HG03558 (cell line): ENCODE results near the gene AMOT.

Source experiments
- ATAC-seq: cut with Tn5 transposase; IDR thresholded peaks from one replicate; pipeline ENCODE4 v1.9.1; 2021; ENCODE audit warnings: moderate number of reproducible peaks; ENCODE audit not compliant: unreplicated experiment; ENCODE audit errors: extremely low read depth

Gene AMOT

DNA sequence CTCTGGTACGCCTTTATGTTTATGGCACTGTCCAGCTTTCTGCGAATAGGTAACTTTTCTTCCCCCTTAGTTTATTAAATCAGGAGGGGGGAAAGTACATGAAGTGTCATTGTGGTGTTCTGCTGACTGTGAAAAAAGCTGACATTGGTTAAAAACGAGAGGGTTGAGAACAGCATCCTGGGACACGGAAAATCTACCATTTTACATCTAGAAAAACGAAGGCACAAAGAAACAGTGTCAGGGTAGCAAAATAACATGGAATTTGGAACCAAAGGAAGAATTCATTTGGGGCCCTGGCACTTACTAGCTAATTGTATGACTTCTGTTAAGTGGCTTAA is 1.2 kb upstream of the AMOT start:
- ATAC-seq: no peak

DNA sequence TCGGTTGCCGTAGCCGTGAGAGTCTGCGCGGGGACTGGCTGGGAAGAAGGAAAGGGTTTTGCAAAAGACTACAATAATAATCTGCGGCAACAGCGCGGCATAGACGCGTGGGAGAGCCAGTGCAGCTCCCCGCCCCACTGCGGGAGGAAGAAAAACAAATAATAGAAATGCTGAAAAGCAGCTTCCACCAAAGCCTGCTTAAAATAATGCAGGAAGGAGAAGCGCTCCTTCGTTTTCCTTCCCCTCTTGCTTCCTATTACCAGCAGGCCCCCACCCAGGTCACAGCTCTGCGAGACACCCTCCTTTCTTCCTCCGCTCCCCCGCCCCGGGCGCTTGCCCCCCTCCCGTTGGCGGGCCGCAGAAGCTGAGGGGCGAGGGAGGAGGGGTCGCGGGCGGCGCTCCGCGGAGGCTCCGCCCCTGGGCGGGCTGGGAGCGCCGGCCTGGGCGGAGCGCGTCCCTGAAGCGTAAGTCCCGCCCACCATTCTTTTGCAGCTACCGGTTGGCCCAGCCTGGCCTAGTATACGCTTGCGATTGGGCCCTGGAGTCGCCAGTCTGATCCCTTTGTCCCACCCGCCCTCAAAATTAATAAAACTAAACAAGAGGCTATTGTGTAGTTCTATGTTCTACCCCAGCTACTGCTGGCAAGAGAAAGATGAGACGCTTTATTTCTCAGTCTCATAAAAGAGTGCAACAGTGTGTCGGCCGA is 636 bp upstream of the AMOT start:
- ATAC-seq: peak; percentile 87

GRCh38 chrX:112839856-112840255 is 775 bp downstream of the AMOT start:
- no peak for ATAC-seq

DNA sequence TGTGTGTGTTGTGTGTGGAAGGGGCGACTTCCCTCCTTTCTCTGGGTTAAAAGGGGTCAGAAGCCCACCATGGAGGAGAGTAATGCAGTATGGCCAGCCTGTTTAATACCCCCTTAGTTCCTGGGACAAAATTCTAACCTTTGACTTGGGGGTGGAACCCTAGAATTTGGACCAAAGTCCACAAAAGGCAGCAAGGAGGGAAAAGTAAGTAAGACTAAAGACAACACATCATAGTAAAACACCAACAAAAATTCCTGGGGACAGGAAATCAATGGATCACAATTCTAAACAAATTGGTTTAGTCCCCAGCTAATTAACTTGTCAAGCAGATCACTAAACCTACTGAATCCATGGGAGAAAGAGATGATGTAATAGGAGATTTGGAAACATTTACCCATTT is 3.1 kb downstream of the AMOT start:
- ATAC-seq: no peak

DNA sequence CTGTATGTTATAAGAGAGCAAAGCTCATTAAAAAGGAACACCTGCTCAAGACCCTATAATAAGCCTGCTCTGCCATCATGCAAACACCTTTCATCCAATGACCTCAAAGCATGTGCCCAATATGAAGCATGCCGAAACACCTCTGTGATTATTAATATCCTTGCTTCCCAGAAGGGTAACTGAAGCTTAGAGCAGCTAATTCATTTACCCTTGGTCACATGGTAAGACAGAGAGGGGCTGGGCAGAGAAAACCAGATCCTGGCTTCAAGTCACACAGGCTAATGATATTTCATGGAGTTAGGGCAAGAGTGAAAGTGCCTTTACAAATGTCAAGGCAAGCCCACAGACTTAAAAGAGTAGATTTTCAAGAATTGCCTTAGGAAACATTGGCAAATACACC is 5.6 kb downstream of the AMOT start:
- ATAC-seq: no peak

- ATAC-seq: no peak
Observed at GRCh38 chrX:112834031-112834845, 6.4 kb downstream of the AMOT start.

DNA sequence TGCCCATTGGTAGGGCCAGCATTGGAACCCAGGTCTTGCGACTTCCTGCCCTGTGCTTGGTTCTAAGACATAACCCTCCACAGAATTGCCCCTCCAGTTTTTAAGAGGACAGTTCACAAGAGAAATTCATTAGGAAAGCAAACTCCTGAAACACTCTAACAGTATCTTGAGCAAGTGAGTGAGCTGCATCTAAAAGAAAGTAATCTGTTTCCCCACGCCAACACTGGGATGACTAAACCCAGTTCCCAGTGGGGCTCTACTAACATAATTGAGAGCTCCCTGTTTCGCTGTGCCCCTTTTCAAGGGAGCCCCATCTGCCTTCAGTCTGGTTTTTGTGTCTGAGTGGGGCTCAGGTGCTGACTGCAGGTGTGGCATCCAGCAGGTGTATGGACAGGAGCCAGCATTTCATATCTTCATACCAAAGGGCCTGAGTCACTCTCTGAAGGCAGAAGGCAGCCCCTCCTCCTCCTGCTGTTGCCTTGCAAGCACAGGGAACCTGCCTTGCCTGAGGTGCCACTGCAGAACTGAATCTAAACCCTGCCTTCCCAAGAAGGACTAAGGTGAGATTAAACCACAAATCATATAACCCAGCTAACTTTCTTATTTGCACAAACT is 8.0 kb downstream of the AMOT start:
- ATAC-seq: no peak

DNA sequence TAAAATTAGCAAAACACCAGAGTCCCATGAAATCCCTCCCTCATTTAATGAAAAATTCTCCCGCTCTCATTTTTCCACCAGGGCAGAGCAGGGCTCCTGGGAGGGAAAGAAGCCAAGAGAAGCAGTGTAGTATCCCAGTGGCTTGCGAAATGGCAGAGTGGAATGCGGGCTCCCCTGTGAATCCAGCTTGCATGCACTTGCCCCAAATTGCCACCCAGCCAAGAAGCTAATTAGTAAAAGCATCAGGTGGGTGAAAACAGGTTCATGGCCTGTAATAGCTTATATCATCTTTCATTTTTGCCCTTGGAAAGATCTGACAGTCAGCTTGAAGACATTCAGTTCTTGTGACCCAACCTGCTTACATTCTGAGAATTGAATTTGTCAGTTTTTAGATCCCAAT is 10.1 kb downstream of the AMOT start:
- ATAC-seq: no peak

DNA sequence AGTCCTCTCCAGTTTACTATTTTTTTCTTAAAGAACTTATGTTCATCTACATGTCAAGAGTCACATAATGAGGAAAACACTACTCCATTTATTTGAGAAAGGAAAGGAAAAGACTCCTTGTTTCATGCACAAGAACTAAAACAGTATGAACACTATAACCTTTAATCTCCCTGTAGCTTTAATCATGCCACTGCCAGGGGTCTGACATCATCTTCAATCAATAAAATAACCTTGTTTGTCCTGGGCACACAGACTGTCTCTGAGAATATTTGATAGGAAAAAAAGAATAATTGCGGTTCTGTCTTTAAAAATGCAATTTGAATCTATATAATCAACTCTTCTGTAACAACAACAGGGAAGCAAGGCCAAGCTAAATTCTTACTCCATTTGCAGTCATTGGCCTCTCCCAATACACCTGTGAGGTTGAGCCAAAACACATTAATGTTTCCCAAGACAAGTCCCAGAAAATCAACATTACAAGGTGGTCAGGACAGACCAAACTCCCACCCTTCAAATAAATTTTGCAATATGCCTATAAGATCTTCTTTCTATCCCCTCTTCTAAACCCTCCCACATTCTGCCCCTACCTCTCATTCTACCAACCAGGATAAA is 13.2 kb downstream of the AMOT start:
- no peak for ATAC-seq

- ATAC-seq: no peak
Observed at GRCh38 chrX:112826023-112826422, 14.6 kb downstream of the AMOT start.

DNA sequence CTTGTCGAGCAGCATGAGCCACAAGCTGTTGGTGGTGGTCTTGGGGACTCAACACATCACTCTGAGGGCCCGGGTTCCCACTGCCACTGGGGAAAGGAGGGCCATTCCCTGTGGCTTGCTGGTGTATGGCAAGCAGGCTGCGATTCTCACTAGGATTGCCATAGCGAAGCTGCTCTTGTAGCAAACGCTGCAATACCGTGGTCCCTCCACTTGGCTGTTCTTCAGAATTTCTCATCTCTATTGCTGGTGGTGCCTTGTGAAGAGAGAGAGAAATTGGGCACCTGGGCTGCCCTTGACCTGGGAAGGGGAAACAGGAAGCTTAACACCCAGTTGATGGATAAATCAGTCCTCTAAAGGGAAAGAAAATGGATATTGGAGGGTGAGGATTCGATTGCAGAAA is 17.7 kb downstream of the AMOT start:
- no peak for ATAC-seq

DNA sequence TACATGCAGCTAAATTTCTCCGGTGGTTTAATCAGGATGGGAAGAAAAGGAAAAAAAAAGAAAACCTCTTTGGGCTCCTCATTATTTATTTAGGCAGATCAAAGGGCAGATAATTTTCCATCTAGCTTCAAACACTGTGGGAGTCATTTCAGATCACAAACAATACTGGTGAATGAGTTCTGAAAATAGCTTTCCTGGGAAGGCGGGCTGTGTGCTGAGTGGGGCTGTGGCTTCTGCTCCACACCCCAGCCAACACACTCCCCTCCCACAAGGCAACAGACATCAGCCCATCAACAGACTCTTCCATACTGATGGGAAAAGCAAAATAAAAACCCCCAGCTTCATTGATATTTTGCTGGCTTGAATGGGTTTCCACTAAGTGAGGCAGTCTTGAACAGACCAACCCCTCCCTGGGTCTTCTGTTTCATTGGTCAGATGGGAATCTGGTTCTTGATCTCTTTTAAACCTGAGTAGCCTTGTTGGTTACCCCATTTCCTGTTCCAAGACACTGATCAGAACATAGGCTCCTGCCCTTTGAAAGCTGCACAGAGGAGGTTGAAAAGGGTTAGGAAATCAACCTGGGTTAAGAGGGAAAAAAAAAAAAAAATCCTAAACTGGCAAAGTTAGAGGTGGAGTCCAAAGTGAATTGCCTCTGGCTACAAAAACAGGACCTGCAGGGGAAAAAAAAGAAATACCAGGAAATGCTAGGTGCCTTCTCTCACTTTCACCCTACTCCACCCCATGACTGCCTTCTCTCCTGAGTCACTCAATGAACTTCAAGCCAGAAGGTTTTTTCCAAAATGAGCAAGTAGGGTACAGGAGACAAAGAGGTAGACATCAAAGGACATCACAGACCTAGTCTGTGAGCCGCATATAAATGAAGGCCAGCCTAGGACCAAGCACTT is 20.0 kb downstream of the AMOT start:
- ATAC-seq: no peak

- ATAC-seq: no peak
Observed at GRCh38 chrX:112819813-112820212, 20.8 kb downstream of the AMOT start.

DNA sequence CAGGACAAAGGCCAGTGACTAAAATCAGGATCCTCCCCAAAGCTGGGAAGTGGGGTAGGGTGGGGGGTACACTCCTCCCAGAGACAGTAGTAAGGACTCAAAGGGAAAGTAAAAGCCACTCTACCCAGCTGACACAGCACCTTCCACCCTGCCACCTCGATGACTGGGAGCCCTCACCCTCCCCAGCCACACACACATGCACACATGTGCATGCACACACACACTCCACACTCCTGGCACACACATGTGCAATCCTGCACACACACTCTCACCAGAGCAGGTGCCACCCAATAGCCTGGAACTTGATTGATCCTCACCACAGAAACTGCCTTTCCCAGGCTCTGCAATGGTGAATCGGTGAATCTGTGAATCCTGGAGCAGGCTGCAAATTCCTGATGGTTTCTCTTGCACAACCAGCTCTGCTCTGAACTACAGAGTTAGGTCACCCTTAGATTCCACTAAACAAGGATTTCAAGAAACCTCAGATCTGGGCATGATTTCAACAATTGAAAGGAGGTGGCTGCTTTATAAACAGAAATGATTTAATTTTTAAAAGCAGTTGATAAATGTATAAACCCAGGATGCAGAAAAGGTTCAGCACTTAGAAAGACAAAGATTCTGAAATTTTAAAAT is 21.5 kb downstream of the AMOT start:
- no peak for ATAC-seq

DNA sequence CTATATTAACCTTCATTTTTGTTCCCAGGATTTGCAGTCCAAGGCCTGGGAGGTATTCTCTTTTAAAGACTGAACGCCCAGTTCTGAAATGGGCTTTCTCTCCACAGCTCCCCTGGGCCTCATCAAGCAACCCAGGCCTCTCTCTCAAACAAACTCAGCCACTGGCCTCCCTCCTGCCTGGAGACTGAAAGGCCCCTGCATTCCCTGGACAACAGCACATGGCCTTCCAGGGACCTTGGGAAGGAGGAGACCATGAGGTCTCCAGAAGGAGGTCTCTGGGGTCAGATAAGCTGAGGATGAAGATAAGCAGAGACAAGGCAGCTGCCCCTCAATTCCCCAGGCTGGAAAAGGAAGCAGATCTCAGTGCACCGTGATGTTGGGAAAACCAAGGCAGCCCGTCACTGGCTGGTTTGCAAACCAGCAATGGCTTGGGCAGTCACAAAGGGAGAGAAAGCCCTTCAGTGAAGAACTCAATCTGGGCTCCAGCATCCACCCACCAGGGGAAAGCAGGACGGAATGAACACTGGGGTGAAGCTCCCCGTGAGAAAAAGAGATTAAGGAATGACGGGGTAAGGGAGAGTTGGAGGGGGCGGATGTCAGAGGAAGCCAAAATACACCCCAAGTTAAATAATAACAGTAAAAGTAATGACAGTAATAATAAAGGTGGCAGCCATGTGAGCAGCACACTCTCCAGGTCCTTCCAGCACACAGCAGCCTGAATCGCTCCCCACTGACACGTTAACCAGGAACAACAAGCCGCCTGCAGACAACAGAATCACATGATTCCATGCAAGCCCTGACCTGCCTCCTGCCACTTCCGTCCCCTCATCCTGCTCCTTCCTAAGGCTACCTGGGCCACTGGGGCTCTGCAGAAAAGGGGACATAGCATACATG is 22.3 kb downstream of the AMOT start:
- ATAC-seq: no peak

- ATAC-seq: no peak
Observed at GRCh38 chrX:112816908-112817307, 23.7 kb downstream of the AMOT start.

DNA sequence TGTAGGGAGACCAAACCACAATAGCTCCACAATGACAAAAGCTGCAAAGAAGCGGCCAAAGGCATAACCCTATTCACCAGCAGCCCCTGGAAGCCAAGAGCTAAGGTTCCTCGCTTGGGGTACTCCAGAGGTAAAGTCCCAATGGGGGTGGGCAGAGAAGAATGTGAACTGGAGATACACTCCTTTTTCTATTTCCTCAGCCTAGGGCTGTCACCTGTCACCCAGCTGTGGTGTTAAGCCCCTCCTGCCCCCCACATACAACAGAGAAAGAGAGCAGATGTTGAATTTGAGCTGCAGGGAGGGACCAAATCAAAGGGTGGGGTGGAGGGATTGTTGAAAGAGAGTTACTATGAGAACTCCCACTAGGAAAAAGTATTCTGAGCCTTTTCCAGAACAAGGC is 26.1 kb downstream of the AMOT start:
- no peak for ATAC-seq

- ATAC-seq: no peak
Observed at GRCh38 chrX:112812741-112813140, 27.9 kb downstream of the AMOT start.
